ENCODE measurements around the gene EXOC4.
"Not testable (repeated sequence)": the region's sequence is repeated elsewhere in the genome, so short reads cannot be mapped to it uniquely, and the experiment has no call there.

The EXOC4 gene

DNA sequence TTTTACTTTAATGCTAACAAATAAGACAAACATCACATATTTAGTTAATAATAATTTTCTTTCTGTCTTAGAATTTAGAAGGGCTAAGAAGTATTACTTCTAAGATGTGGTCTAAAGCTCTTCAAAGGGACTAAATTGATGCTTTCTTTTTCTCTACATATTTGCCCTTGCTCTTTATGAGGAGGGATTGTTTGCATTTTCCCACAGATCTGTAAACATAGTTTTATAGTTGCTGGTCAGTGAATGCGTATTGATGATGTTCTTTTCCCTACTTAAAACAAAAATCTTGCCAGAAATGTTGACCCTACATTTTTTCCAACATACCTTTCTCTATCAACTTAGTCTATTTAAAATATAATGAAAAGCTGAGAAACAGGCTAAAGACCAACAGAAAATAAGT, 501.8 kb downstream of the EXOC4 start:
- no peaks in the 10 kb centered on the region for H3K36me3 ChIP-seq (ENCODE audit: insufficient read depth, low read length)

DNA sequence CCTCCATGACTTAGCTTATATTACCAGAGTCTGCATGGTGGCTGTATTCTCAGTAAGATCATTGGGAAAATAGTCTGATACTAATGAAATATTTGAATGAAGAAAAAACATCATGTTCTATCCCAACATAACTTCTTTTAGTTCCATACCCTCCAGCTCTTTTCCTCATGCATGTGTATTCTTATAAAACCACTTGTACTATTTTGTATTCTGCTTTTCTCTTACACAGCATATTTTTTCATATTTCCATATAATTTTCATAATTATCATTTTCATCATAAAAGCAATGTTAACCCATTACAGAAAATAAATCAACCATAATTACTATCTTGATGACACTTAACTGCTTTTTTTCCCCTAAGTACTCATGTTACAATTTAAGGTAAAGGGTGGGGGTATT, 503.0 kb downstream of the EXOC4 start:
- Histone ChIP-seq H3K9ac (ENCODE audit: low read depth, low read length) (no peak overlapping the region), H3K9me3 (ENCODE audit: control insufficient read depth, insufficient read depth, low read length) (no peaks in the 10 kb centered on the region), H3K4me1 (ENCODE audit: insufficient read depth, low read length) (no peaks in the 10 kb centered on the region; the same call in 1 of the 2 replicates), H3K36me3 (ENCODE audit: insufficient read depth, low read length) (no peaks in the 10 kb centered on the region)

More for the DNA sequence above, 501.8 kb downstream of the EXOC4 start:
- no peak overlapping the region for H3K9ac ChIP-seq (ENCODE audit: low read depth, low read length)
- H3K4me1 ChIP-seq (ENCODE audit: insufficient read depth, low read length) = no peaks in the 10 kb centered on the region; the same call in 1 of the 2 replicates
- H3K9me3 ChIP-seq (ENCODE audit: control insufficient read depth, insufficient read depth, low read length) = no peaks in the 10 kb centered on the region

DNA sequence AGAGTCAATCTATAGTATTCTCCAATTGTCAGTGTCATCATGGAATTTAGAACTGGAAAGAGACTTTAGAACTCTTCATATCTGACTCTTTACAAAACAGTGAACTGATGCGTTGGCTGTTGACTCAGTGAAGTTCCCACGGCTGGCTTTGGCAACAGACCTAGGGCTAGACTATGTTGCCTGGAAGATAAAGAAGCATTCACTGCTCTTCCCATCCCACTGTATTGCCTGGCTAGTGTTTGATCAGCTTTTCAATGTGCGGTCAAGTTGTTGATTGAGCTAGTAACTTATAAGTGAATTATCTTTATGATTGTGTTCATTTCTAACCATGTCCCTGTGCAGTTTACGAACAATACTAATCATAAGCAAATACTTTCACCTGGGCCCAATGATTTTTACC, 508.6 kb downstream of the EXOC4 start:
- no peaks in the 10 kb centered on the region for H3K36me3 ChIP-seq (ENCODE audit: insufficient read depth, low read length)
- no peak overlapping the region for H3K9ac ChIP-seq (ENCODE audit: low read depth, low read length)
- peaks cover 2% of the 10 kb centered on the region; the same call in 1 of the 2 replicates for H3K4me1 ChIP-seq (ENCODE audit: insufficient read depth, low read length)
- H3K9me3 ChIP-seq (ENCODE audit: control insufficient read depth, insufficient read depth, low read length) = no peaks in the 10 kb centered on the region

DNA sequence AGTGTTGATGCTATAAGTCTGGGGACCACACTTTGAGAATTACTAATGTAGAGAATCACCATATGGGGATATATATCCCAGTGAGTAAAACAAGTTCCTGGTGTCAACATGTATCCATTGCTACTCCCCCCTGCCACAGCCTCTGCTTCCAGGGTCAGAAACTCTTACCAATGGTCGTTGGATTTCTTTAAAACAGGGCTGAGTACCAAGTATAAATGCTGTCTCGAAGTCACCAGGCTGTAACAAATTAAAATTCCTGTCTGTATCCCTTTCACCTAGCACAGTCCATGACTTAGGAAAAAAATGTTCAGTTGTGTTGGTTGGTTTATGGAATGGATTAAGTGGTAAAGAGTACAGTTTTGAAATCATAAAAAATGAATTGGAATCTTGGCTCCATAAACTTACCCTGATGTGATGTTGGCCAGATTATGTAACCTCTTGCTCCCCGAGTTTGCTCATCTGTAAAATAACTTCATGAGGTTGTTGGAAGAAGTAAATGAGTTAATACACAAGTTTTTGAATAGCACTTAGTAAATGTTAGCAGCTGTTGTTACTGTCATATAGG, 510.3 kb downstream of the EXOC4 start:
- Histone ChIP-seq H3K36me3 (ENCODE audit: insufficient read depth, low read length) (no peaks in the 10 kb centered on the region), H3K4me1 (ENCODE audit: insufficient read depth, low read length) (peaks cover 11% of the 10 kb centered on the region; the same call in 1 of the 2 replicates), H3K9ac (ENCODE audit: low read depth, low read length) (no peak overlapping the region), H3K9me3 (ENCODE audit: control insufficient read depth, insufficient read depth, low read length) (no peaks in the 10 kb centered on the region)

DNA sequence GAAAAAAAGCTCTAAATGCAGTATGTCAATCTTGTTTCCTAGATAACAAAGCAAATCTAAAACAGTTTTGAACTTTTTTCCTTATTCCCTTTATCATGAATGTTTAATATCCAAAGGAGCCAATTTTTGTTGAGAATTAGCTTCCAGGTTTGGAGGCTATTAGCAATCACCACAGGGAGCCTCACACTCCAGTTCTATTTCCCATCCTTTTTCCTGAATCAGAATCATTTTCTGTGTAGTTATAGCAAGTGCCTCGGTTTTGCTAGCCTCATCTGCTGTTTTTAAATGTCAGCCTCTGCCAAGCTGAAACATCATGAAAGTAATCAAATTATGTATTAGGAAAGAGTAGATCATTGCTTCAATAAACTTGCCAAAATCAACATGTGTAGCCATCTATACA, 516.8 kb downstream of the EXOC4 start:
- H3K9me3 ChIP-seq (ENCODE audit: control insufficient read depth, insufficient read depth, low read length) = no peaks in the 10 kb centered on the region
- no peak overlapping the region for H3K9ac ChIP-seq (ENCODE audit: low read depth, low read length)
- H3K36me3 ChIP-seq (ENCODE audit: insufficient read depth, low read length) = no peaks in the 10 kb centered on the region
- peaks cover 11% of the 10 kb centered on the region; the same call in 1 of the 2 replicates for H3K4me1 ChIP-seq (ENCODE audit: insufficient read depth, low read length)

DNA sequence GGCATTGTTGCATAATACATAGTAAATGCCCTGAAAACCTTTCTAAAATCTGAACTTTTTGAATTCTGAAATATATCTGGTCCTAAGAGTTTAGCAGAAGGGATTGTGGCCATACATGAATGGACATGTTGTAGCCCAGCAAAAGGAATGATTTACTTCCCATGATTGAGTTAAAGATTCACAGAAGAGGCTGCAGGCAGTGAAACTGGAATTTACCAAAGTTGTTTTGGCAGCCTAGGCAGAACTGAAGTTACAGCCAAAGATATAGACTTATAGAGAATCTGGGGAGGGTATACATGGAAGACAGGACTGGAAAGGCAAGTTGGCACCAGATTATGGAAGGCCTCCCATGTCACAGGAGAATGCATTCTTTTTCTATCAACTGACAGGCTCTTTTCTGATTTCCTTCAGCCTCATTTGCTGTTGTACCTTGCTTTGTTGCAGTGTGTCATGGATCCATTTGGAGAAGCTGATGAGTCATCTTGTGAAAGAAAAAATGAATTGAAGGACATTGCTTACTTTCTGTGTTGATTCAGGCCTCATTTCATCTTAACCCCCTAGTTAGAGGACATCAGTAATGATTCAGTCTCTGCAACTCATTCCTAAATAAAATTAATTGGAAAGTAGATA, 518.1 kb downstream of the EXOC4 start:
- Histone ChIP-seq H3K9ac (ENCODE audit: low read depth, low read length) (no peak overlapping the region), H3K9me3 (ENCODE audit: control insufficient read depth, insufficient read depth, low read length) (no peaks in the 10 kb centered on the region), H3K4me1 (ENCODE audit: insufficient read depth, low read length) (peaks cover 11% of the 10 kb centered on the region; the same call in 1 of the 2 replicates), H3K36me3 (ENCODE audit: insufficient read depth, low read length) (no peaks in the 10 kb centered on the region)

DNA sequence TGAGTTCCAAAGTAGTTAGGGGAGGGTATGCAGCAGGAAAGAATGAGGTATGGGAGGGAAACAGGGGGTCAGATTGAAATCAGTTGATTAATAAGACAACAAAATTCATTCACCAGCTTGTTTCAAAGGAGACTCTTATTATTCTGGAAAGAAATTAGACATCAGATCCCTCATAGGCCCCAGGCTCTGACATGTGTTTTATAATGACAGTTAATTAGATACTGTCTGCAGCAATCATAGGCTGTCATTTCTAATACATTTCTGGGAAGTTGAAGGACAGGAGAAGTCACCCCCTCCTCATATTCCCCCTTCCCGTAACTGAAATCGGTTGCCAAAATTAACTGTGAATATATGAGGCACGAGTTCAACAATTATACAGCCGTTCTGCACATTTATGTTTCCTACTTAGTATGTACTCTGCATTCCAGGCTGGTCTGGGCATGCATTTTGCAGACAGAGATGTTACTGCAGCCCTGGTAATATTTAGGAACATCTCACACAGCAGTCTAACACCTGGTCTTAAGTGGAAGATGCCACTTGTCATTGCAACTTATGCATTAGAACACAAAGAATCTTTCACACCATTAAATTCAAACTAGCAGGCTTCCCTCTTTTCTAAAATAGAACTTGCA, 519.0 kb downstream of the EXOC4 start:
- no peaks in the 10 kb centered on the region for H3K9me3 ChIP-seq (ENCODE audit: control insufficient read depth, insufficient read depth, low read length)
- peaks cover 4% of the 10 kb centered on the region; the same call in 1 of the 2 replicates for H3K4me1 ChIP-seq (ENCODE audit: insufficient read depth, low read length)
- H3K36me3 ChIP-seq (ENCODE audit: insufficient read depth, low read length) = no peaks in the 10 kb centered on the region
- H3K9ac ChIP-seq (ENCODE audit: low read depth, low read length) = no peak overlapping the region

DNA sequence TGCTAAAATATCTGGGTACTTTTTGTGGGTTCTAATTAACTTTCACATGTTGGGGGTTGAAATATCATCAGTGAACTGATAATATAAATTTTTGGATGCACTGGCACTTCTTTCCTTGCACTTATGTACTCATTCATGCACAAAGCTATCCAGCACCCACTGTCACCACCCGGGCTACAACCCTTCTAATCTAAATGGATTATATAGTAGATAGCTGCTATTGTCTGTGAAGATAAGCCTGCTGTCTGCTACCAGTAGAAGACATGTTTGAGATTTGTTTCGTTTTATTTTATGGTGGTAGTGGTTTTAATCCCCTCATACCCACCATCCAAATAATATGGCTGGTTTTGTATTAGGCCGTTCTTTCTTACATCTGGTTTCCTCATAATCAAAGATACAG, 520.7 kb downstream of the EXOC4 start:
- H3K36me3 ChIP-seq (ENCODE audit: insufficient read depth, low read length) = no peaks in the 10 kb centered on the region
- H3K9ac ChIP-seq (ENCODE audit: low read depth, low read length) = no peak overlapping the region
- H3K9me3 ChIP-seq (ENCODE audit: control insufficient read depth, insufficient read depth, low read length) = no peaks in the 10 kb centered on the region
- no peaks in the 10 kb centered on the region; the same call in 1 of the 2 replicates for H3K4me1 ChIP-seq (ENCODE audit: insufficient read depth, low read length)

DNA sequence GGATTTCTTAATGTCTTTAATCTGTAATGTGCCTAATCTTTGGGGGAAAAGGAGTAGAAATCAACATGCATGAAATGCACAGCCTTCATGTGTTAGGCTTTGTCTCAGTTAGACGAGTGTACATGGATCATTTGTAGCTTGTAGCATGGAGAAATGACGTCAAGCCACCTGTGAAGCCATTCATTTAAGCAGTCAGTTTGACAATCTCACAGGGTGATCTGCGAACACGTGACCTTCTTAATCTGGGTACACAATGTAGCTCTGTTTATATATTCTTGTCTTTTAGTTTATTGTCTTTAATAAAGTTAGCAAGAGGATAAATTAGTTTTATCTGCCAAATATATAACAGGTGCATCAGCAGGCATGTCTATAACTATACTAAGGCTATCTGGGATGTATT, 522.3 kb downstream of the EXOC4 start:
- H3K36me3 ChIP-seq (ENCODE audit: insufficient read depth, low read length) = no peaks in the 10 kb centered on the region
- no peak overlapping the region for H3K9ac ChIP-seq (ENCODE audit: low read depth, low read length)
- H3K4me1 ChIP-seq (ENCODE audit: insufficient read depth, low read length) = no peaks in the 10 kb centered on the region; the same call in 1 of the 2 replicates
- no peaks in the 10 kb centered on the region for H3K9me3 ChIP-seq (ENCODE audit: control insufficient read depth, insufficient read depth, low read length)

DNA sequence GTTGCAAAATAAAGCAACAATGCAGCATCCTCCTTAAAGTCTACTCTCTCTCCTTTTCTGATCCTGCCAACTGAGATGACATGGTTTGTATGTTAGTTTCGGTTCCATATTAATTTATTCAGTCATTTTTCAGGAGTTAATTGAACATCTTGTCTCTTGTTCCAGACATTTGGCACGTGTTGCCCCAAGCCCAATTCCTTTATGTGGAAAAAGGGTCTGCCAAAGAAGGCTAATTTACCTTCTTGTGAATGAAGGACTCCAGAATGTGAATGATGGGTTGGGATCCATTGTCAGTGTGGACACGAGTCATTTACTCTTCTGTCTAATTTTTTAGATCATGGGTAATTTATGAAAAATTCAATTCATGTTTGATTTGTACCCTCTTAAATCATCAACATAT, 523.4 kb downstream of the EXOC4 start:
- no peaks in the 10 kb centered on the region for H3K4me1 ChIP-seq (ENCODE audit: insufficient read depth, low read length)
- H3K36me3 ChIP-seq (ENCODE audit: insufficient read depth, low read length) = no peaks in the 10 kb centered on the region
- H3K9me3 ChIP-seq (ENCODE audit: control insufficient read depth, insufficient read depth, low read length) = no peaks in the 10 kb centered on the region
- no peak overlapping the region for H3K9ac ChIP-seq (ENCODE audit: low read depth, low read length)

DNA sequence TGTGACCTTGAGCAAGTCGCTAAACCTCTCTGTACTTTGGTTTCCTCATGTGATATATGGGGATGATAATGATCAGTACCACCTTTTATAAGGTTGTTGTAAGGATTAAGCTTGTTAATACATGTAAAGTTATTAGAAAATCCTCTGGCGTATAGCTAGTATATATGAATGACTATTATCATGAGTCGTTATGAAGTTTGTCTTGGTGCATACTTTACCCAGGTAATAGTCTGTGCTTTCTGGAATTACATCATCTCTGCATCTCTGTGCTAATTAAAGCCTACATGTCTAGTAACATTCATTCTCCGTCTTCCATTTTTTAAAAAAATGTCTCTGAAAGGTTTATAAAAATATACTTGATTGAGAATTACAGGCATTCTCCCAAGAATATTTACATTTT, 524.8 kb downstream of the EXOC4 start:
- no peaks in the 10 kb centered on the region for H3K36me3 ChIP-seq (ENCODE audit: insufficient read depth, low read length)
- no peaks in the 10 kb centered on the region for H3K9me3 ChIP-seq (ENCODE audit: control insufficient read depth, insufficient read depth, low read length)
- H3K4me1 ChIP-seq (ENCODE audit: insufficient read depth, low read length) = no peaks in the 10 kb centered on the region
- no peak overlapping the region for H3K9ac ChIP-seq (ENCODE audit: low read depth, low read length)

DNA sequence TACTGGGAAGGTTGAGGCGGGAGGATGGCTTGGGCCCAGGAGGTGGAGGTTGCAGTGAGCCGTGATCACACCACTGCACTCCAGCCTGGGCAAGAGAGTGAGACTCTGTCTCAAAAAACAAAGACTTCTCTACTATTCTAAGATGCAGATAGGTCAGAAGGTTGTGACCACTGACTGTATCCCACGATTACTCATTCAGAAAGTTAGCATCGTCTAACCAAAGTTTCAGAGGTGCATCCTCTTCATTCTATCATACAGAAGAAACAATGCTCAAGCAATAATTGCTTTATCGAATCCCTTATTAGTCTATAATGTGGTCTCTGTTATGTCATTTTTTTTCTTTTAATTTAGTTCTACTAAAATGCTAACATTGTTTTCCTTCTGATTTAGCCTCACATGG, 525.6 kb downstream of the EXOC4 start:
- H3K4me1 ChIP-seq (ENCODE audit: insufficient read depth, low read length) = no peaks in the 10 kb centered on the region
- H3K9ac ChIP-seq (ENCODE audit: low read depth, low read length) = no peak overlapping the region
- H3K9me3 ChIP-seq (ENCODE audit: control insufficient read depth, insufficient read depth, low read length) = no peaks in the 10 kb centered on the region
- no peaks in the 10 kb centered on the region for H3K36me3 ChIP-seq (ENCODE audit: insufficient read depth, low read length)

DNA sequence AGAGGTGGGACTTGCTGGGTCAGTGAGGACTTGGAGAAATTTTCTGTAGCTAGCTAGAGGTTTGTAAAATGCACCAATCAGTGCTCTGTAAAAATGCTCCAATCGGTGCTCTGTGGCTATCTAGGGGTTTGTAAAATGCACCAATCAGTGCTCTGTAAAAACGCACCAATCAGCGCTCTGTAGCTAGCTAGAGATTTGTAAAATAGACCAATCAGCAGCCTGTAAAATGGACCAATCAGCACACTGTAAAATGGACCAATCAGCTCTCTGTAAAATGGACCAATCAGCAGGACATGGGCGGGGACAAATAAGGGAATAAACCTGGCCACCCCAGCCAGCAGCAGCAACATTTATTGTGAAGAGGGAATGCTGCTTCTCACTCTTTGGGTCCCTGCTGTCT, 526.7 kb downstream of the EXOC4 start:
- H3K4me1 ChIP-seq (ENCODE audit: insufficient read depth, low read length) = not testable (repeated sequence)

DNA sequence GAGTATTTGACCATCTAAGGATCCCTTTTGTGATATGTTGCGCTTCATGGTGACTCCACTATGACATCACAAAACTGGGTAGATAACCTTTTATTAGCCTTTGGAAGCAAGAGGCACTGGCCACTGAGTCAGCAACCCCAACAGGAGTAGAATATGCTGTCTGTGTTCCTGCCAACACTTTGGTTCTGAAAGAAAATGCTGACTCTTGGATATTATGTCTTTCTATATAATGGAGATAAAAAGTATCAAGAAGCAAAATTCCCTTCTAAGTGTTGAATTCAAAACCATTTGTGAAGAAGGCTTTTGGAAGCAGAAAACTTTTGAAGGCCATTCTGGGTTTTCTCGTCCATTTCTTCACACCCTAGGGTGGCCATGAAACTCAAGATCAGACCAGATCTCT, 528.0 kb downstream of the EXOC4 start:
- no peaks in the 10 kb centered on the region for H3K4me1 ChIP-seq (ENCODE audit: insufficient read depth, low read length)
- H3K9ac ChIP-seq (ENCODE audit: low read depth, low read length) = no peak overlapping the region
- no peaks in the 10 kb centered on the region for H3K9me3 ChIP-seq (ENCODE audit: control insufficient read depth, insufficient read depth, low read length)
- H3K36me3 ChIP-seq (ENCODE audit: insufficient read depth, low read length) = no peaks in the 10 kb centered on the region

More for the DNA sequence above, 526.7 kb downstream of the EXOC4 start:
- H3K36me3 ChIP-seq (ENCODE audit: insufficient read depth, low read length); H3K9me3 ChIP-seq (ENCODE audit: control insufficient read depth, insufficient read depth, low read length); H3K9ac ChIP-seq (ENCODE audit: low read depth, low read length): not testable (repeated sequence)

DNA sequence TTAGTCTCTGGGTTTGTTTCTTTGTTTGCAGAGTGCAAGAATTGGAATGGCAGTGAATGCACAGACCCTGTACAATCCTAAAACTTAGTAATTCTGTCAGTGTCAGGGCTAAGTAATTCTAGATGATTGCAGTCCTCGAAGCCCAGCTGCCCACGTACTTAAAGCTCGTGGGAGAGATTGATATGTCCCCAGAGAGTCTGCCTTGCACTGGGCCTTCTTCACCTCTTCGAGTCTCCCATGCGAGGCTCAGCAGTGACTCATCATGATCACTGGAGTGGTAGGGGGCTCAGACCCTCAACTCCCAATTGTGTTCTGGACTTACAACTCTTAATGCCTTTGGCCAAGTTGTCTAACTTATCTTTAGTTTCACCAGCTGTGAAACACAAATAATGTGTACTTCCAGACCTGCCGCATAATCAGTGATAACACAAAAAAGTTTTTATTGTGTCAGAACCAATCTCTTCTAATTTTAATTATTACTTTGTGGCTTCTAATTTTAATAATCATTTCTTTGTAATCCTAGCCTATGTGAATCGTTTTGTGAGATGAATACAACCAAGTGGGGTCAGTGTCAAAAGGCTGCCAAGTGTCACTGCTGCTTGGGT, 528.7 kb downstream of the EXOC4 start:
- Histone ChIP-seq H3K9me3 (ENCODE audit: control insufficient read depth, insufficient read depth, low read length) (no peaks in the 10 kb centered on the region), H3K9ac (ENCODE audit: low read depth, low read length) (no peak overlapping the region), H3K36me3 (ENCODE audit: insufficient read depth, low read length) (no peaks in the 10 kb centered on the region), H3K4me1 (ENCODE audit: insufficient read depth, low read length) (no peaks in the 10 kb centered on the region)

All from ES-I3 (cell line).